Measurements from ENCODE around the gene TLR4.

The TLR4 gene

DNA sequence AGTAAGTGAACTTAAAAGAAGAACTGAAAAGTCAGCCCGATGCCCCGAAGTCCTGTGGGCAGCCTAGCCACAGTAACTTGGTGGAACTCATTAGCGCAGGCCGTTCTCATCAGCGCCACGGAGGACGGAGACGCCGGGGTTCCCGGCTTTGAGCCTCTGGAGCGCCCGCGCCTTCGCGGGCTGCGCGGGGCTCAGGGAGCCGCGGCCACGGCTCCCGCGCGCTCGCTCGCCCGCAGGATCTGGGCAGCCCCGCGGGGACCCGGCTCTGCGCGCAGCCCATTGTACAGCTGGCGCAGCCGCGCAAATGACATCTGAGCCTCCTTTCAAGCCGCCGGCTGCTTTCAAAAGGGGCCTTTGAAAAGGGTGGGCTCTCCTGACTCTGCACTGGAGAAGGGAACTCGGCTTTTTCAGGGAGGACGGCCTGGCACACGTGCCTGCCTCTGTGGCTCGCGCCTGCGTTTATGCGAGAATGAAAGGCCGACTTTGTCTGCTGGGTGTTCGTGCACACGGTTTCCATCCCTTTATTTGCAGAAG lies 40.7 kb downstream of the TLR4 start:
- Histone ChIP-seq H3K4me3 (ENCODE audit: low read length in 2 of 2) (peak overlapping the region in 1 of 2 donors; percentile 44), H3K9me3 (ENCODE audit: control insufficient read depth in 2 of 2, low read length in 2 of 2) (no peaks in the 10 kb centered on the region), H3K27me3 (ENCODE audit: control insufficient read depth in 1 of 2, insufficient read depth in 2 of 2, low read length in 2 of 2) (peaks cover 0 to 5% of the 10 kb centered on the region in 2 donors), H3K9ac (ENCODE audit: low read length in 2 of 2) (no peak overlapping the region), H3K4me1 (ENCODE audit: control insufficient read depth, insufficient read depth, low read length) (no peaks in the 10 kb centered on the region), H3K27ac (ENCODE audit: low read length) (no peak overlapping the region), H3K36me3 (ENCODE audit: control insufficient read depth in 2 of 2, insufficient read depth in 2 of 2, low read length in 2 of 2) (no peaks in the 10 kb centered on the region)

DNA sequence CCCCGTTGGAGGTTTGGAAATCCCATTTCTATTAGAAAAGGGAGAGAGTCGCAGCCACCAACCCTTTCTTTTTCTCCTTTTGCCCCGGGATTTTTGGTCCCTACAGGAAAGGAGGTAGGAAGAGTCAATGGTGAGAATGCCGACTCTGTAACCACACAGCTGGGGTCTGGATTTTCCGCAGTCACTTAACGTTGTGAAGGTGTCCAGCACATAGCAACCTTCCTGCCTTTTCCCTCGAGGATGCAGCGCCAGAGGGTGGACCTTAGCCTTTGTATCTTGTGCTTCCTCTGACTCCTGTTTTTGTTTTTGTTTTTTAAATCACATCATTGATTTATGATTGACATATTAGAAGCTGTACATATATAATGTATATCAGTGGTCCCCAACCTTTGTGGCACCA lies 41.4 kb downstream of the TLR4 start:
- Histone ChIP-seq H3K9me3 (ENCODE audit: control insufficient read depth in 2 of 2, low read length in 2 of 2) (no peaks in the 10 kb centered on the region), H3K4me3 (ENCODE audit: low read length in 2 of 2) (no peak overlapping the region), H3K4me1 (ENCODE audit: control insufficient read depth, insufficient read depth, low read length) (no peaks in the 10 kb centered on the region), H3K27me3 (ENCODE audit: control insufficient read depth in 1 of 2, insufficient read depth in 2 of 2, low read length in 2 of 2) (peaks cover 0 to 5% of the 10 kb centered on the region in 2 donors), H3K9ac (ENCODE audit: low read length in 2 of 2) (no peak overlapping the region), H3K27ac (ENCODE audit: low read length) (no peak overlapping the region), H3K36me3 (ENCODE audit: control insufficient read depth in 2 of 2, insufficient read depth in 2 of 2, low read length in 2 of 2) (no peaks in the 10 kb centered on the region)

DNA sequence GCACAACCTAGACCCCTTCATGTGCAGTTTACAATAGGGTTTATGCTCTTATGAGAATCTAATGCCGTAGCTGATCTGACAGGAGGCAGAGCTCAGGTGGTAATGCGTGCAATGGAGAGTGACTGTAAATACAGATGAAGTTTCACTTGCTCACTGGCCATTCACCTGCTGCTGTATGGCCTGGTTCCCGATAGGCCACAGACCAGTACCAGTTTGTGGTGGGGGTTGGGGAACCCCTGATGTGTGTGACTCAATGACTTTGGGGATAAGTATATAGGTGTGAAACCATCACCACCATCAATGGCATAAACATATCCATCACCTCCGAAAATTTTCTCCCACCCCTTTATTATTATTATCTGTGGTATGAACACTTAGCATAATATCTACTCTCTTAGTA lies 42.1 kb downstream of the TLR4 start:
- H3K27me3 ChIP-seq (ENCODE audit: control insufficient read depth in 1 of 2, insufficient read depth in 2 of 2, low read length in 2 of 2) = peaks cover 0 to 5% of the 10 kb centered on the region in 2 donors

DNA sequence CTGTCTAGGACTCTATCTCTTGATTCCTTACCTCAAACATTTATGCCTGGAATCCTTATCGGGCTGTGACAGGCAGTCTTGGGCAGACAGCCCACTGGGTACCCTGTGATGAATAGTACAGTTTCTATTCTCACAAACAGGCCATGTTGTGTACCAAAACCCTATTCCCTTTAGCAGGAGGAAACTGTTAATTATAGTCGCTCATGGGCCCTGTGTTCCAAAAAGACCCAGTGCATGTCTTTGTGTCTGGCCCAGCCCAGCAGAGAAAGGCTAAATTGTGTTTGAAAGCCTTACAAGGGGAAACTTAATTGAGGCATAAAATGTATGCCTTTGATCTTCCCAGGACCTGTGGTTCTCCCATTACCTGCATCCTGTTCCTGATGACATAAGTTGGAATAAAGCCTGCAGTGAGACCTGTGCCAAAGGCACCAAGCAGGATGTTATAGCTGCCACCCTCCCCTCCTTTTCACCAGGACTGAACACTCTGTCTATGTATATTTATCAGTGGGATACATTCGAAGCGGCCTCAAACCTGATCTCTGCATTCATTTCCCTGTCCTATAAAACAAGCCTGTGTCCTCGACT lies 43.3 kb downstream of the TLR4 start:
- Histone ChIP-seq H3K4me3 (ENCODE audit: low read length in 2 of 2) (no peak overlapping the region), H3K27ac (ENCODE audit: low read length) (no peak overlapping the region), H3K27me3 (ENCODE audit: control insufficient read depth in 1 of 2, insufficient read depth in 2 of 2, low read length in 2 of 2) (peaks cover 0 to 5% of the 10 kb centered on the region in 2 donors), H3K9ac (ENCODE audit: low read length in 2 of 2) (no peak overlapping the region), H3K4me1 (ENCODE audit: control insufficient read depth, insufficient read depth, low read length) (no peaks in the 10 kb centered on the region), H3K9me3 (ENCODE audit: control insufficient read depth in 2 of 2, low read length in 2 of 2) (no peaks in the 10 kb centered on the region), H3K36me3 (ENCODE audit: control insufficient read depth in 2 of 2, insufficient read depth in 2 of 2, low read length in 2 of 2) (no peaks in the 10 kb centered on the region)

More for the DNA sequence above, 42.1 kb downstream of the TLR4 start:
- Histone ChIP-seq H3K9ac (ENCODE audit: low read length in 2 of 2) (no peak overlapping the region), H3K4me1 (ENCODE audit: control insufficient read depth, insufficient read depth, low read length) (no peaks in the 10 kb centered on the region), H3K36me3 (ENCODE audit: control insufficient read depth in 2 of 2, insufficient read depth in 2 of 2, low read length in 2 of 2) (no peaks in the 10 kb centered on the region), H3K4me3 (ENCODE audit: low read length in 2 of 2) (no peak overlapping the region), H3K27ac (ENCODE audit: low read length) (no peak overlapping the region), H3K9me3 (ENCODE audit: control insufficient read depth in 2 of 2, low read length in 2 of 2) (no peaks in the 10 kb centered on the region)

DNA sequence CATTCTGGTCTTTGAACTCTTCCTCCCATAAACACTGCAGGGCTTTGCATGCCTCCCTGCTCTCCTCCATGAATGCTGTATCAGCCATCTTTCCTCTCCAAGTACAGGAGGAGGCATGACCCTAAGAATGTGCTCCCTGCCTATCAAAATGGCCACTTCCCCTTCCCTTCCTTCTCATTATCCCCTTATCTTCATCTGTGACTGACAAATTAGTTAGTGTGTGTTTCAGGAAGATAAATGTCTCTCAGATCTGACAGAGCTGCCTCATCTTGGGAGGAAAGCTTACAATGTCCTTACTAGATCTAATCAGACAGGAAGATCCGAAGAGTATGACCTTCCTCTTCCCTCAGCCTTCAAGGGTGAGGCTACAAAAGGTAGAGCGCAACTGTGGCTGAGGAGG lies 46.2 kb downstream of the TLR4 start:
- H3K27ac ChIP-seq (ENCODE audit: low read length) = no peak overlapping the region
- H3K36me3 ChIP-seq (ENCODE audit: control insufficient read depth in 2 of 2, insufficient read depth in 2 of 2, low read length in 2 of 2) = no peaks in the 10 kb centered on the region
- H3K4me1 ChIP-seq (ENCODE audit: control insufficient read depth, insufficient read depth, low read length) = no peaks in the 10 kb centered on the region
- H3K9ac ChIP-seq (ENCODE audit: low read length in 2 of 2) = no peak overlapping the region
- peaks cover 0 to under 1% of the 10 kb centered on the region in 2 donors for H3K27me3 ChIP-seq (ENCODE audit: control insufficient read depth in 1 of 2, insufficient read depth in 2 of 2, low read length in 2 of 2)
- no peaks in the 10 kb centered on the region for H3K9me3 ChIP-seq (ENCODE audit: control insufficient read depth in 2 of 2, low read length in 2 of 2)
- H3K4me3 ChIP-seq (ENCODE audit: low read length in 2 of 2) = no peak overlapping the region

DNA sequence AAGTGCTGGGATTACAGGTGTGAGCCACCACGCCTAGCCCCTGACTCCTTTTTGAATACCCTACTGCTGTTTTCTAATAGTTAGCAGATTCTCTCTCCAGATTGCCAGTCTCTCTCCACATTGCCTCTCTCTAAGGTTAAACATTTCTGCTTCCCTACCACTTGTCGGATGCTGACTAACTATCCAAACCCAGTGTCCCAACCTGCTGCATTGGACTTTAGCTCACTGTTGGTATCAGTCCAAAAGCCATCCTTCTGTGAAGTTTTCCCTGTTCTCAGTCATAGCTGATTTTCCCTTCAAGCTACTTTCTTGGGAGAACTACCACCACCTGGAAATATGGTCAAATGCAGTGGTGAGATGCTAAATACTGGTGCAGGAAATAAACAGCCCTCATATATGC lies 48.7 kb downstream of the TLR4 start:
- no peak overlapping the region for H3K9ac ChIP-seq (ENCODE audit: low read length in 2 of 2)
- no peaks in the 10 kb centered on the region for H3K27me3 ChIP-seq (ENCODE audit: control insufficient read depth in 1 of 2, insufficient read depth in 2 of 2, low read length in 2 of 2)
- no peaks in the 10 kb centered on the region for H3K4me1 ChIP-seq (ENCODE audit: control insufficient read depth, insufficient read depth, low read length)
- no peak overlapping the region for H3K27ac ChIP-seq (ENCODE audit: low read length)
- H3K9me3 ChIP-seq (ENCODE audit: control insufficient read depth in 2 of 2, low read length in 2 of 2) = no peaks in the 10 kb centered on the region
- no peak overlapping the region for H3K4me3 ChIP-seq (ENCODE audit: low read length in 2 of 2)
- H3K36me3 ChIP-seq (ENCODE audit: control insufficient read depth in 2 of 2, insufficient read depth in 2 of 2, low read length in 2 of 2) = no peaks in the 10 kb centered on the region

DNA sequence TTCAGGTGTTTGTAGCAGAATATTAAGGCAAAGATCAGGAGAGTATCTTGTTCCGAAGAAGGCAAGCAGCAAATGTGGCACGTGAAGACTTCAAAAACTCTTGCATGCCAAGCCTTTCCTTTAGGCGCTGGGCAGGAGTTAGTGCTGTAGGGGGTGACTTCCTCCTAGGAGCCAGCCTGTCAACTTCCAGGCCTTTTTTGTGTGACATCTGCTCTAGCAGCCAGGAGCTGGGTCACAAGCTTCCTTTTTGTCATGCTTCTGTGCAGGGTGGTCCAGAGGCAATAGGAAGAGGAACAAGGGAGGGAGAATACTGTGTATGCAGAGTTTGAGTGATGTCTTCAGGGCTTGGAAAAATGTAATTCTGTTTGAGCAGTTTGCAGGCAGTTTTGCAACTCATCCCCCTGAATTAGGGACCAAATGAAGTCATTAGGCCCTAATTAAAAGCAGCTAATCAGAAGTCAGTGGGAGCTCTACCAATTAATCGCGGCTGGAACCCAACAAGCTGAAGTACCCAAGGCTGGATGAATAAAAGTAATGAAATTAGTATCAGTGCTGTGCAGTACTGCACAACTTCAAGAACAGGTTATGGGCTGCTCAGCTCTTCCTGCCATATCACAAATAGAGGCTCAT lies 53.5 kb downstream of the TLR4 start:
- H3K4me3 ChIP-seq (ENCODE audit: low read length in 2 of 2) = no peak overlapping the region
- H3K9ac ChIP-seq (ENCODE audit: low read length in 2 of 2) = no peak overlapping the region
- H3K27ac ChIP-seq (ENCODE audit: low read length) = no peak overlapping the region
- H3K4me1 ChIP-seq (ENCODE audit: control insufficient read depth, insufficient read depth, low read length) = no peaks in the 10 kb centered on the region
- H3K27me3 ChIP-seq (ENCODE audit: control insufficient read depth in 1 of 2, insufficient read depth in 2 of 2, low read length in 2 of 2) = peaks cover 0 to 2% of the 10 kb centered on the region in 2 donors
- H3K9me3 ChIP-seq (ENCODE audit: control insufficient read depth in 2 of 2, low read length in 2 of 2) = no peaks in the 10 kb centered on the region
- H3K36me3 ChIP-seq (ENCODE audit: control insufficient read depth in 2 of 2, insufficient read depth in 2 of 2, low read length in 2 of 2) = no peaks in the 10 kb centered on the region

DNA sequence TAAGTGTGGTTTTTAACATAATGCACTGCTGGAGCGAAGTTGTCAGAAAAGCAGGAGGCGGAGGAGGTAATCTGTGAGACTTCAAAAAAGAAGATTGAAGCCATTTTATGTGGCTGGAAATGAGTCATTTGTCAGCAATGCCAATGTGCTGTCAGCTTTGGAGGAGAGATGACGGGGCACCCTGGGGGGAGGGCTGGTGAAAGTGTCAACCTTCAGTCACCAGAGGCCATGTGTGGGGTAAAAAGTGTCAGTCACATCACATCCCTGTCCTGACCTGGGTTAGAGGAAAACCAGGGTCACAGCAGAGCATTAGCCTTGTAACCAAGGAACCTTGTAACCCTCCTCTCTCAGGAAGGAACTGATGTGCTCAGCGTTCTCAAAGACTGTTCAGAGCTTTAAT lies 59.1 kb downstream of the TLR4 start:
- peaks cover 0 to 4% of the 10 kb centered on the region in 2 donors for H3K27me3 ChIP-seq (ENCODE audit: control insufficient read depth in 1 of 2, insufficient read depth in 2 of 2, low read length in 2 of 2)
- no peak overlapping the region for H3K9ac ChIP-seq (ENCODE audit: low read length in 2 of 2)
- H3K9me3 ChIP-seq (ENCODE audit: control insufficient read depth in 2 of 2, low read length in 2 of 2) = no peaks in the 10 kb centered on the region
- H3K4me3 ChIP-seq (ENCODE audit: low read length in 2 of 2) = no peak overlapping the region
- no peak overlapping the region for H3K27ac ChIP-seq (ENCODE audit: low read length)
- H3K36me3 ChIP-seq (ENCODE audit: control insufficient read depth in 2 of 2, insufficient read depth in 2 of 2, low read length in 2 of 2) = no peaks in the 10 kb centered on the region
- H3K4me1 ChIP-seq (ENCODE audit: control insufficient read depth, insufficient read depth, low read length) = no peaks in the 10 kb centered on the region

DNA sequence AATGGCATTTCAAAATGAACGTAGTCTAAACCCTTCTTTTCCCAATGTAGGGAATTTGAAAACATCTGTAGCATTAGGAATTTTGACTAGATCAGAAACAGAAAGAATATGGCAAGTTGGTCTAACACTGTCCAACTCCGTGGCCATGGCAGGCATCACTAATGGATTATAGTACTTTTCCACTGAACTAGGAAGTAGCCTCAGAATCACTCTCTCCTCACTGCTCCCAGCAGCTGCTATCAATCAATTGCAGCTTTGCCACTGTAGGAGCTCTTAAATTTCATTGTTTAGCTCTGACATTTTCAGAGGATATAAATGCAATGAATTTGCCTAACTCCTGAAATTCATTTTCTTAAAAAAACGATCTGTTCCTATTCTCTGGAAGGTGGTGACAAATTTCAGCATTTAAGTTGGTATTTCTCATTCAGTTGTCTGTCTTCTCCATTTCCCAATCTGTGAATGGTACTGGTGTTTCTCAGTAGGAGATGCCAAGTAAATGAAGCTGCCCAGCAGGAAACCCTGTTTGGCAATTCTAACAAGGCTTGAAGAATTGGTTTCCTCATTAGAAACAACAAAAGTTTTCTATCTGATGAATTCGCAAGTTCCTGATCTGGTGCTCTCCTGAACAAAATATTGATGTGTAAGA lies 64.7 kb downstream of the TLR4 start:
- Histone ChIP-seq H3K27me3 (ENCODE audit: control insufficient read depth in 1 of 2, insufficient read depth in 2 of 2, low read length in 2 of 2) (peaks cover 0 to under 1% of the 10 kb centered on the region in 2 donors), H3K36me3 (ENCODE audit: control insufficient read depth in 2 of 2, insufficient read depth in 2 of 2, low read length in 2 of 2) (no peaks in the 10 kb centered on the region), H3K4me1 (ENCODE audit: control insufficient read depth, insufficient read depth, low read length) (no peaks in the 10 kb centered on the region), H3K4me3 (ENCODE audit: low read length in 2 of 2) (no peak overlapping the region), H3K9me3 (ENCODE audit: control insufficient read depth in 2 of 2, low read length in 2 of 2) (no peaks in the 10 kb centered on the region), H3K9ac (ENCODE audit: low read length in 2 of 2) (no peak overlapping the region), H3K27ac (ENCODE audit: low read length) (no peak overlapping the region)

DNA sequence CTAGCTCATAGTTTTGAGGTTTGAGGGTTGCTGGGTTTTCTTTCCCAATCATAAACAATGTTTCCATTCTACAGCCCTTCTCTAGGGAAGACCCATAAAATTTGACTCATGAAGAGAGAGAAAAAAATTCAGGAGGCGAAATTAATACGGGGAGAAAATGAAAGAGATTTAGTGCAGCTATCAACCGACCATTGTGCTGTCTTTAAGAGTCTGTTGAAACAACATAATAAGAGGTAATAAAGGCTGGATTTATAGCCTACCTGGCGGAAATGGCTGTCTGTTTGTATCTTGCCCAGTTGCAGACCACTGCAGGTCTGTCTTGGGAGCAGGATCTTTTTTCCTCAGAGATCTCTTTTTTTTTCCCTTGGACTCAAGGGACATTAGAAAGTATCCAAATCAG lies 66.9 kb downstream of the TLR4 start:
- H3K9ac ChIP-seq (ENCODE audit: low read length in 2 of 2) = no peak overlapping the region
- no peaks in the 10 kb centered on the region for H3K9me3 ChIP-seq (ENCODE audit: control insufficient read depth in 2 of 2, low read length in 2 of 2)
- no peaks in the 10 kb centered on the region for H3K4me1 ChIP-seq (ENCODE audit: control insufficient read depth, insufficient read depth, low read length)
- no peaks in the 10 kb centered on the region for H3K27me3 ChIP-seq (ENCODE audit: control insufficient read depth in 1 of 2, insufficient read depth in 2 of 2, low read length in 2 of 2)
- no peaks in the 10 kb centered on the region for H3K36me3 ChIP-seq (ENCODE audit: control insufficient read depth in 2 of 2, insufficient read depth in 2 of 2, low read length in 2 of 2)
- no peak overlapping the region for H3K4me3 ChIP-seq (ENCODE audit: low read length in 2 of 2)
- no peak overlapping the region for H3K27ac ChIP-seq (ENCODE audit: low read length)

DNA sequence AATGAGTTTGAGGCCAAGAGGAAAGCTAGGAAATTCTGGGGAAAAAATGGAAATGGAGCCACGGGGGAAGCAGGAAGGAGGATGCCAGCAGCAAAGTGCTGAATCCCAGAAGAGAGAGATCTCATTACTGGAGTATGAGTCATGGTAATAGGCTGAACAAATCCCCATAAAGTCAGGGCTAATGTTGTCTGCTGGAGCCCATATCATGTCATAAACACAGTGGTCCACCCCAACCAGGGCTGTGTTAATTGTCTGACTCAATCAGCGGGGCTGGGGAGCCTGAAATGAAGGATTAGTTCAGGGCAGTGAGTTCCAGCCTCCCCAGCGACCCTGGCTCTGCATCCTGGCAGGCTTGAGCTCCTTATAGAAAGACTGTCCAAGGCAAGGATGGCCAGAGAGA lies 68.8 kb downstream of the TLR4 start:
- H3K9me3 ChIP-seq (ENCODE audit: control insufficient read depth in 2 of 2, low read length in 2 of 2) = no peaks in the 10 kb centered on the region
- H3K4me1 ChIP-seq (ENCODE audit: control insufficient read depth, insufficient read depth, low read length) = no peaks in the 10 kb centered on the region
- no peaks in the 10 kb centered on the region for H3K36me3 ChIP-seq (ENCODE audit: control insufficient read depth in 2 of 2, insufficient read depth in 2 of 2, low read length in 2 of 2)
- H3K9ac ChIP-seq (ENCODE audit: low read length in 2 of 2) = no peak overlapping the region
- H3K27ac ChIP-seq (ENCODE audit: low read length) = no peak overlapping the region
- no peak overlapping the region for H3K4me3 ChIP-seq (ENCODE audit: low read length in 2 of 2)
- no peaks in the 10 kb centered on the region for H3K27me3 ChIP-seq (ENCODE audit: control insufficient read depth in 1 of 2, insufficient read depth in 2 of 2, low read length in 2 of 2)
